GM18867 (cell line): ENCODE results near the gene PLEKHA1.

Source experiments
- ATAC-seq: cut with Tn5 transposase; IDR thresholded peaks from one replicate; pipeline ENCODE4 v1.9.1; 2021; ENCODE audit warnings: mild to moderate bottlenecking, moderate library complexity; ENCODE audit not compliant: unreplicated experiment

Gene PLEKHA1

DNA sequence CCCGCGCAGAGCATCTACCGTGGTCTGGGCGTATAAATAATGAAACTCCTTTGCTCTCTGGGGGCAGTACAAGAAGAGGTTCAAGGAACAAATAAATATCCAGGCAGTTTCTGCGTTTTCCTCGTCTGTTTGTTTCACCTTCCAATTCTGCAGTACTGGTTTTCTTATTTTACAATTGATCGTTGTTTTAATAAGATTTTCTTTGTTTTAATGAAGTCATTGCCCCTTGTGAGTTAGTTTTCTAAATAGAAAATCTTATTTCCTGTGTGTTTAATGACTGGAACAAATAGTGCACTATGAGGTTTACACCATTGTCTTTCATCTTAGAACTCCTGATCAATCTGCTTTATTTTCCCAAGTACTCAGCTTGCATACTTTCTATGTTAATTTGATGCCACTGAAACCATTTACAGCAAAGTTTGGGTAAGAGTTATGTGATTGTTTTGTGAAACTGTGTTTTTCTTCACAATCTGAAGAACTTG is 1.2 kb downstream of the PLEKHA1 start:
- ATAC-seq: no peak

DNA sequence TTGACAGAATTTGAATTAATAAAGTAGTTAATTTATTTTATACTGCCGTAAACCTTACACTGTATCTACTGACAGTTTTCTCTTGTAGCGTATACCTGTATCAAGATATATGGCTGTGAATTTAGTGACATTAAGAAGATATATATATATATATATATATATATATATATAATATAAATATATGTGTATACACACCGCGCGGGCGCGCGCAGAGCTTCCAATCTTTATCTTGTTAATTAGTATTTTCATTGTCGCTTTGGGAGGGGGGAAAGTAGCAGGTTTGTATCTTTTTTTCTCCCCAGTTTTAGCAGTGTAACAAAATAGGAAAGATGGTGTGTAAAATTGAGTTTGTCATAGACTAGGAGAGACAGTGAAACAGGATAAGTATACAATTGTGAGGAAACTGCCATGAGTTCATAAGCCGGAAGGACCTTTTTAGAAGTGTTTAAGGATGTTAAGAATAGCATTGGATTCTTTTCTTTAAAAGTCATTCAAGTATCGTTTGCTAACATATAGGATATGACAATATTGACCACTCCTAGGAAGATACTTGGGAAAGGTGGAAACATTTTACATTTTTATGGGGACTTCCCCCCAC is 2.0 kb downstream of the PLEKHA1 start:
- no peak for ATAC-seq

DNA sequence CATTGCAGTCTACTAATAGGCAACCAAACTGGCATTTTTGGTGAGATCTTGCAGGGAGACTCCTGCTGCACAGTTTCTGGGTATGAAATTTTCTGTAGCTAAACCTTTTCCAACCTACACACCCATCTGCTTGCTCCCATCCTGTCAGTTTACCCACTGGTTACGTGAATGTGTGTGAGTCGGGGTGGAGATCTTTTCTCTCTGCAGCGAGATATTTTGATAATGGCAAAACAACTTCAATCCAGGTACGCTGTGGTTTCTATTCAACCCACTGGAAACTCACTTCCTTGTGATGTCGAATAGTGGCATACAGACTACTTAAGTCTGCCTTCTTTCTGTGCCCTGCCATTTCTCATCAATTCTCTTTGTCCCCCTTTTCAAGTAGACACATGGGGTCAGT is 4.5 kb downstream of the PLEKHA1 start:
- no peak for ATAC-seq

DNA sequence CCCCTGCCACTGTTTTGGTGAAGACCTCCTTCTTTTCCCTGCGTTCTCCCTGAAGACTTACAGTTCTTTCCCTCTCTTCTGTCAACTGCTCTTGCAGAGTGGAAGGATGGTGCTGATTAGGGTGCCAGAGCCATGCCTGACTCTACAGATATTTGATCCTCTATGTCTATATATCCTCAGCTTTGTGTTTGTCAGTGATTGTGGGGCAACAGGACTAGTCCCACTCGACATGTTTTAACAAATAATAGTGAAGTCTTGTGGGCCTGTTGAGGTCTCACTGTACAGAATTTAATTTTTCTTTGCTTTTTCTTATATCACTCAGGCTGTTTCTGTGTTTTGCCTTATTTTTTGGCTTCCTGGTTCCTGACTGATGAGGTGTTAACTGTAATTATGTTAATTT is 5.0 kb downstream of the PLEKHA1 start:
- ATAC-seq: no peak

DNA sequence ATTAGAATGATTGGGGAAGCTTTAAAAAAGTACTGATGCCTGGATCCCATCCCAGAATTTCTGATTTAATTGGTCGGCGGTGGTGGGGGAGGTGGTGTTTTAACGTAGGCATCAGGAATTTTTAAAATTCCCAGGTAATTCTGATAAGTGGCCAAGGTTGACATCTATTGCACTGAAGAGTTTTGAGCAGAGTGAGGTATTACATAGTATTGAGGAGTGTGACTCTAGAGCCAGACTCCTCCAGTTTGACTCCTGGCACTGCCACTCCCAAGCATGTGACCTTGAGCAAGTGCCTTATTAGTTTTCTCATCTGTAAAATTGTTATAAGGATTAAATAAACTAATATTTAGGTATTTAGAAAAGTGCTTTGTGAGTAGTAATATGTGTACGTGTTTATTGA is 6.2 kb downstream of the PLEKHA1 start:
- no peak for ATAC-seq

DNA sequence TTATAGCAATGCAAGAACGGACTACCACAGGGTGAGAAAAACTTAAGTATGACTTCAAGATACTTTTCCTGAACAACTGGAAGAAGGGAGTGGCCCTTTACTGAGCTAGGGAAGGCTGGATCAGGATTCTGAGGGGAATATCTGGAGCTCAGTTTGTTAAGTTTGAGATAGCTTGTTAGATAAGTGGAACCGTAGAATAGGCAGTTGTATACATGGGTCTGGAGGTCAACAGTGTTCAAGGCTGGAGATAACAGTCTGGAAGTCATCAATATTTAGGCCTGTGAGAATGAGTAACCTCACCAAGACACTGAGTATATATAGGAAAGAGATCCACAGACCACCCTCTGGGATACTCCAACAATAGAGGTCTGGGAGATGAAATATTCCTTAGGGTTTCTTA is 7.2 kb downstream of the PLEKHA1 start:
- no peak for ATAC-seq

DNA sequence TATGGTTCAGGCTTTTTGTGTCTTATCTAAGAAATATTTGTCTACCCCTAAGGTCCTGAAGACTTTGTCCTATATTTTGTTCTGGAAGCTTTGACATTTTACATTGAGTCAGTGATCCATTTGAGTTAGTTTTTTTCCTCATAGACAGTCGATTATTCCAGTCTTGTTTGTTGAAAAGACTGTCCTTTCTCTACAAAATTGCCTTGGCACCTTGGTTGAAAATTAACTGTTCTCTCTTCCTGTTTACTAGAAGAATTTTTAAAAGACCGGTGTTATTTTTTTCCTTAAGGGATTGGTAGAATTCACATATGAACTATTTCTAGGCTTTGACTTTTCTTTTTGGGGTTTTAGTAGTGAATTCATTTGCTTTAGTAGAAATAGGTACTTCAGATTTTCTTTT is 12.0 kb downstream of the PLEKHA1 start:
- ATAC-seq: no peak

DNA sequence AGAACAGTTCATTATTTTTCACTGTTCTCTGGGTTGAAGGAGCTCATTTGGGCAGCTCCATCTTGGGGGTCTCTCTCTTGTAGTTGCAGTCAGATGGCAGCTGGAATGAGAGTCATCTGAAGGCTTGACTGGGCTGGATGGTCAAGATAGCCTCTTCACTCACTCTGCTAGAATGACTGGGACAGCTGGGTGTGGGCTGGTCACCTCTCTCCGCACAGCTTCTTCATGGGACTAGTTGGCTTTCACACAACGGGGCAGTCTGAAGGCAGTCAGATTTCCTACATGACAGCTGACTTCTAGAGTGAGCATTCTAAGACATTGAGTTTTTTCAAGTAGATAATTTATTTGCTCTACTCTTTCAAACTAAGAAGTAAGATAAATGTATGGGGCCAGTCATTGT is 13.1 kb downstream of the PLEKHA1 start:
- ATAC-seq: no peak

DNA sequence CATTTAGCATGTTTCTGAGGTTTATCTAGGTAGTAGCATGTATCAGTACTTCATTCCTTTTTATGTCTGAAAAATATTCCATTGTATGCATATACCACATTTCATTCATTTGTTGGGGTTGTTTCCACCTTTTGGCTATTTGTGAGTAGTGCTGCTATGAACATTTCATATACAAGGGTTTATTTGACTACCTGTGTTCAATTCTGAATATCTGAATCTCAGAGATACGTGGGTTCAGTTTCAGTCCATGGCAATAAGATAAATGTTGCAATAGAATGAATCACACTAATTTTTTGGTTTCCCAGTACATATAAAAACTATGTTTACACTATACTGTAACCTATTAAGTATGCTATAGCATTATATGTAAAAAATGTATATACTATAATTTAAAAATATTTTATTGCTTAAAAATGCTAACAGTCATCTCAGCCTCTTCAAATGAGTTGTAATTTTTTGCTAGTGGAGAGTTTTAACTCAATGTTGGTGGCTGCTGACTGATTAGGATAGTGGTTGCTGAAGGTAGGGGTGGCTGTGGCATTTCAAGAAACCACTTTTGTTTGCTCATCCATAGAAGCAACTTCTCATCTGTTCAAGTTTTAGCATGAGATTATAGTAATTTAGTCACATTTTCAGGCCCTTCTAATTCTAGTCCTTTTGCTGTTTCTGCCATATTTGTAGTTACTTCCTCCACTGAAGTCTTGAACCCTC is 13.9 kb downstream of the PLEKHA1 start:
- ATAC-seq: no peak

DNA sequence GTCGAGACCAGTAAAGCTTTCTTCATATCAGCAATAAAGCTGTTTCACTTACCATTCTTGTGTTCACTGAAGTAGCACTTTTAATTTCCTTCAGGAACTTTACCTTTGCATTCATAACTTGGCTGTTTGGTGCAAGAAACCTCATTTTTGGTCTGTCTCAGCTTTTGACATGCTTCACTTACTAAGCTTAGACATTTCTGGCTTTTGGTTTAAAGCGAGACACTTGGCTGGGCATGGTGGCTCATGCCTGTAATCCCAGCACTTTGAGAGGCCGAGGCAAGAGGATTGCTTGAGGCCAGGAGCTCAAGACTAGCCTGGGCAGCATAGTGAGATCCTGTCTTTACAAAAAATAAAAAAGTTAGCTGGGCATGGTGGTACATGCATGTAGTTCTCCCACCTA is 15.8 kb downstream of the PLEKHA1 start:
- ATAC-seq: no peak

DNA sequence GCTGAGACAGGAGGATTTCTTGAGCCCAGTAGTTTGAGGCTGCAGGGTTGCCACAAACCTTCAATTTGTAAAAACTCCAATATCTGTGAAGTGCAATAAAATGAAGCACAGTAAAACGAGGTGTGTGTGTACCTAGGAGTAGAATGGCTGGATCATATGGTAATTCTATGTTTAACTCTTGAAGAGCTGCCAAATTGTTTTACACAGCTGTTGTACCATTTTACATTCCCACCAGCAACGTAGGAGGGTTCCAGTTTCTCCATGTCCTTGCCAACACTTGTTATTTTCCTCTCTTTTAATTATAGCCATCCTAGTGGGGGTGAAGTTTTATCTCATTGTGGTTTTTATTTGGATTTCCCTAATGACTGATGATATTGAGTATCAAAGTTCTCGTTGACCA is 16.2 kb downstream of the PLEKHA1 start:
- ATAC-seq: no peak

DNA sequence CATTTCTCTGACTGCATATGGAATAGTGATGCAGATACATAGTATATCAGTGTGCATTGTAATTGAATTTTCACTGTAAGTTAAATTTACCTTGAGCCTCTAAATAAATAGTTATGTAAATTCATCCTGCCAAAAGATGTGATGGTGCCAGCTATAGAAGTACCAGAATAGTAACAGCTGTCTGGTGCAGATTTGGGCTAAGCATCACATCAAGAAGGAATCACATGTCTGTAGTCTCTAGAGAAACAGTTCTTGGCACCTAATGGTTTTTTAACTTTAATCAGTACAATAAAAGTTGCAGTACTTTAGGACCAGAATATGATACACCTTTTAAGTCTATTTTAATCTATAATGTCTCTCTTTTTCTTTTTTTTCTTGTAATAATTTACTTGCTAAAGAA is 17.4 kb downstream of the PLEKHA1 start:
- ATAC-seq: no peak

DNA sequence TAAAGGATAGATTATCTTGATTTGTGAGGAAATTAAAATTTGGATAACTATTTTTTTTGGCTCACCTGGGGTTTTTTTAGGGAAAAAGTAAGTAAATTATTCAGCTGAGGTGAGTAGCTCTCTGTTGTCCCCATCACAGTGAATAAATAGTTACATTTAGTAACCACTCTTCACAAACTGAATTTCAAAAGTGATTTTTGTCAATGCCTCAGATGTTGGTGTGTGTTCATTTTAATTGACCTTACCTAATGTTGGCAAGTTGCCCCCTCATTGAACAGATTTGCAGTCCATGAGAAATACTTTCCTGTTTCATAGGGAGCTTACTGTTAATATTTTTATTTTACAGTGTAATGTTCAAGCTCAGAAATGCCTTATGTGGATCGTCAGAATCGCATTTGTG is 18.3 kb downstream of the PLEKHA1 start:
- ATAC-seq: no peak

DNA sequence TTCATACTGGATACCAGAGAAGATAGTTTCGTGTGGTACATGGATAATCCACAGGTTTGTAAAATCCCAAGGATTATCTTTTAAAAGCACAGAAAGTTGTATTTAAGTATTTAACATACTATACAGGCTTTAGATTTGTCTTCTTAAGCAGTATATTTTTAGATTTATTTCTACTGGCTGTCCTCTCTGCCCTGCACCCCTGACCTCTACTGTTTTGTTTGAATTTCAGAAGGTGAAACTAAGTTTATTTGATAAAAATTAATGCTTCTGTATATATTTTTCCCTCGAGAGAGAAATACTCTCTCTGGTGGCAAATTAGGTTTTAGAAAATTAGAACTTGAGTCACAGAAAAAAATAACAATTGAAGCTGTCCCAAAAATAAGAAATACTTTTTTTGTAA is 18.8 kb downstream of the PLEKHA1 start:
- no peak for ATAC-seq

DNA sequence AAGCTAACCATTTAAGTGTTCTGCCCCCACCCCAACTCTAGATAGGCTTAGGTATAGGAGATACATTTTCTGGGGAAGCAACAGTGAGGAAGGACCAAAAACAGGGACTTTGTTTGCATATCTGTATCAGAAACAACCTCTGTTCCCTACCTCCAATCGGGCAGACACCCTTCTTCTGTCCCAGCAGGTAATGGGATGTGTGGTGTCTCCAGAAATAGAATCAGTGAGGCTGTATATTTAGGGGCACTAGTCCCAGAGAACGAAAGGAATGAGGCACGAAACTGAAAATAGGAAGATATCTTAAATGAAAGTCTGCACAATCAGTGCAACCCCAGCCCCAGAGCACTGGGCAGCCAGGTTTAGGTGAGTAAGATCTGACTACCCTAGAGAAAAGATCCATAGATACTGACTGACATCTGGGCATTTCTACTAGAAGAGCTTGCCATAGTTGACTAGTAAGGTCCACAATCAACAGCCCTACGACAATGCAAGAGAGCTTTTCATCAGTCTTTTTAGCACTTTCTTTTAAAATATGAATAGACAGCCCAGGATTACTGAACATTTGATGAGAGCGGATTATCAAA is 28.1 kb downstream of the PLEKHA1 start:
- ATAC-seq: no peak

DNA sequence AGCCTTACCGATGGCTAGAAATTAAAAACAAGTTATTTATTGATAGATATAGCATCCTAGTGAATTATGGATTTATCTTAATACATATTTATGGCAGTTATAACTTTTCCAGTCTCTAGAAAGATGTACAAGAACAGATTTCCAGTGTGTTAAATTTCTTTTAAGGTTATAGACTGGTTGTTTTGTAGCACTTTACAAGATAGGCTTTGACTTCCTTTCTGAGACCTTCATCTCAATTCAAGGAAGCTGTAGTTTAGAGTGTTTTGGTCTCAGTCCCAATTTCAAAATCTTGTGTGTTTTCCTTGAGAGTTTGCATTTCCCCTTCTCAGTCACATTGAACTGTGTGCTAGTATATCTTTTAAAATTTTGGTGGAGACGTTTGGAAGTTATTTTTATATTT is 30.1 kb downstream of the PLEKHA1 start:
- no peak for ATAC-seq

DNA sequence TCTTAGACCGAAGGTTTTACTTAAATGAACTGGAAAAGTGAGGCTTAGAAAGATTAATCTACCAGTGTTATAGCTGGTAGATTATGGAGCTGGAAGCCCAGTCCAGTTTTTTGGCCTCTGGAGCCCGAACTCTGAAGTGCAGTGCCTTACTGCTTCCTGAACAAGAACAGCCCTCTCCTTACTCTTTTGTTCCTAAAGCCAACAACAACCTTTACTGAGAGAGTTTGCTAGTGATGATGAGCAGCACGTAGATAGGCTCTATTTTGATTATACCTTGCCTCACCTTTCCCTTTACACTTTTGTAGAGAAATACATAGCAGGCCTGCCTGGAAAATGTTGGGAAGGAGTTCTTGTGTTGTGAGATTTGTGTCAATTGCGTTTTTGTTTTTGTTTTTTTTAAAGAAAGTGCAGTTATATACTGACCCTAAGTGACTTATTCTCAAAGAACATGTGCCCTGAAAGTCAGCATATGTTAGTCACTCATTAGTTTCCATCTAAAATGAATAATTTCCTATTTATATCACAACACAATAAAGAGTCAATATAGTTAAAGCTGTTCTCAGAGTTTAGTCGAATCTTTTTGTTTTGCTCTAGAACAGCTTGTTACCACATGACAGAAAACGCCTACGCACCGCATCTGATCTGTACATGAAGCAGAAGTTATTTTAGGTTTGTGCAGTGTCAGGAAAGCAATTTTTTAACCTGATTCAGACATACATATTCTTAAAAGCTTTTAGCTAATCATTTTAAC is 33.0 kb downstream of the PLEKHA1 start:
- no peak for ATAC-seq

DNA sequence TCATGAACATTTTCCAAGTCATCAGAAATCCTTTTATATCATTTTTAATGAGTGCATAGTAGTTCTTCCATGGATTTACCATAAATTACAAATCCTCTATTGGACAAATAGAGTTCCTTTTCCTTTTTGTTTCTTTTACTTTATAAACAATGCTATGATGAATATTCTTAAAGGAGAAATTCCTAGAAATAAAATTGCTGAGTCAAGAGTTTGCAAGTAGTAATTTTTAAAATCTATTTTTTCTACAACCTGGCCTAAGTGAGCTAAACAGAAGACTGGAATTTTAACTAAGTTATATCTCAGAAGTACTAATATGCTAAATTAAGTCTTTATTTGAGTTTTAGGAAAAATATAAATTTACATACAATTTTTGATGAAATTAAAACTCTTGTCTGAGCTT is 38.8 kb downstream of the PLEKHA1 start:
- ATAC-seq: no peak

DNA sequence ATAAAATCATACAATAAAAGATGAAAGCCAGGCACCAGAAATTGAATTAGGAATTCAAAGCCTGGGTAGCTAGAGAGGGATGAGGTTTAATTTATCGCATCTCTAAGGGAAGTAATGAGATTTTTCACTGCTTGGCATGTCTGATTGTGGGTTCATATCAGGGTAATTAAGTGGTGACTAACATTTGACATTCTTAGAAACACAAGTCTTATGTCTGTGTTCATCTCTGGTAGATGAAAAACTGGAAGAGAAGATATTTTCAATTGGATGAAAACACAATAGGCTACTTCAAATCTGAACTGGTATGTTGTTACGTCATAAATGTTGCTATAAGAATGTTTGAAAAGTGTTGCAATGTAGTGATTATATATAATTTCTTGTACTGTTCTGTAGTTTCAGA is 43.2 kb downstream of the PLEKHA1 start:
- no peak for ATAC-seq

DNA sequence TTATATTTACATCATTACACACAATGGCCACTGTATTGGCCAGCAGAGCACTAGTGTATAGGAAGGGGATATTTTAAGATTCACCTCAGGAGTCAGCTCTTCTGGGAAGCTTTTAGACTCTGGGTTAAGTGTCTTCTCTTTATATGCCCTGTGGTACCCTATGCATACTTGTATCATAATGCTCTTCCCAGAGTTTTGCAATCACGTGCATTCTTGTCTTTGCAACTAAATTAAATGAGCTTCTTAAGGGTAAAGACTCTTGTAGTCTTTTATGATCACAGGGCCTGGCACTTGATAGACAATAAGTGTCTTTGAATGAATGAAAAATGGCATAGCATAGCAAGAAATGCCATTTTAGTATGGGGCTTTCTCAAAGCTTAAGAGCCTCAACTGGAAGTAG is 44.5 kb downstream of the PLEKHA1 start:
- ATAC-seq: no peak

DNA sequence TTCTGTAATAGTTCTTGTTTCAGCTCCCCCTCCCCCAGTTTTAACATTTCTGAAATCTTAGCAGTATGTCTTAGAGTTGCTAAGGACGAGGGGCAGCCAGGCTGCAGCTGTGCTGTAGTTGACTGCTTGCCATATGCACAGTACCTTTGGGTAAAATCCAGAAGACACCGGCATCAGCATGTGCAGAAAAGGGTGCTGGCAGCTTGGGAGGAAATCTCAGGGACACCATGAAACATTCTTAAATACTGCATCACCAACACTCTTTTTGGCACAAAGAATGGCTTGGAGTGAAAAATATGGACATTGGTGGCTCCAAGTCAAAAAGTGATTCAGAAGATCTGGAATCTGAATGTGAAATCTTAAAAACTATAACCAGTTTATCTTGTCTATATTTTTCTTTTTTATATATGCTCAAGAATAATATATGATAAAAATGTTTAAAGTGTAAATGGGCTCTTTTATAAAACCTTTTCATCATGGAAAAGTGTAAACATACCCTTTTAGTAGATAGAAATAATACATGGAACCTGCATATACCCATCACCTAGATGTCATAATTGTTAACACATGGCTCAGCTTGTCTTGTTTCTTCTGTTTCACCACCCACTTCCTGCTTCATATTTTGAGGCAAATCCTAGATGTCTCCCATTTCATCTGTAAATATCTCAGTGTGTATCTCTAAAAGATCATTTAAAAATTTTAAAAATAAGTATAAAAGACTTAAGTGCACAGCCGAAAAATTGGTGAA is 45.5 kb downstream of the PLEKHA1 start:
- no peak for ATAC-seq
